ENCODE data around the gene ABCB6. TPM values are rescaled to one million over a fixed set of nuclear protein-coding genes. Genes with fewer than 3 reads are reported as not detected.

Gene ABCB6
- total RNA-seq (2022; extraction: Qiagen RNA extraction): 21.3 to 30.4 TPM (median 27.3 TPM) in 5 replicates

GRCh38 chr2:219218732-219219701 is at the start of gene ABCB6:
TSS of gene ABCB6 (minus strand) at chr2:219218958. CDS start at chr2:219218673, 285 bp downstream.

GRCh38 chr2:219253753-219254589 is 35.2 kb upstream of the ABCB6 start, which contains the start of gene TUBA4A:
TSS of gene TUBA4A (minus strand) at chr2:219253918. CDS start at chr2:219253858, 60 bp downstream.

GRCh38 chr2:219252900-219253752 is 34.4 kb upstream of the ABCB6 start, which contains the start of gene TUBA4B:
TSS of gene TUBA4B (plus strand) at chr2:219253243. CDS start at chr2:219253408, 165 bp downstream.

DNA sequence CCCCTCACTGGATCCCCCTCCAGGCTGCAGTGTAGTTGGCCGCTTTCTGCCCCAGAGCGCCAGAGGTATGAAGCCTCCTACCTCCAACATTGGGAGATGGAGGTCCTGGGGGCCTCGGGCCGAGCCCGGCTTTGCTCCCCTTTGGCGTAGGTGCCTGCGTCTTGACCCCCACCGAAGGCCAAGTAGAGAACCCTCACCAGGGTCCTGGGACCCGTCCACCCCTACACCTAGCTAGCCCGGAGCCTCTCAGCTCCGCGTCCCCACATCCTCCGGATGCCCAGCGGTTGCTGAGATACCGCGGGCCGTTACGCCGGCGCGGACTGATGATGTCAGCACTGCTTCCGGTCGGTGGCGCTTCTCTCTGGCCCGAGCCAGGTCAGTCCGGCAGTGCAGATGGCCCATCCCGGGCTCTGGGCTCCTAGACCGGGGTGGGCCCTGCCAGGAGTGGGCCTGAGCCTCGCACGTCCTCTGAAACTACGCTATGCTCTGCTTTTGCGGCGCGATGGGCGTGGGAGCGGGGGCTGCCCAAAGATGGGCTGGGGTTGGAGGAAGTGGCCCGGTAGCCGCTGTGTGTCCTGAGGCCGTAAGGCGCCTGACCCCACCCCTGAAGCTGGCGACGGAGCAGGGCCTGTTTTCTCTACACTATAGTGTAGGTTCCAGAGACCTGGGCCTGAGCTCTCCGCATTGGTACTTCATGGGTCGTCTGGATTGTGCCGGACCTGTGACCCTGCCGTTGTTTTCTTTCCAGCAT is 26.6 kb upstream of the ABCB6 start, which contains the start of the genes GLB1L and STK16:
Gene GLB1L (minus strand): TSS at position 297 of the 751 bp plus-strand sequence. CDS start 1,871 bp downstream, outside the sequence.
Gene STK16 (plus strand): TSS at position 332 of the 751 bp plus-strand sequence. CDS start 521 bp downstream, outside the sequence.

GRCh38 chr2:219229305-219230058 is 10.7 kb upstream of the ABCB6 start, which contains the start of the genes ANKZF1 and ATG9A:
TSS of gene ANKZF1 (plus strand) at chr2:219229806. CDS start at chr2:219230258, 452 bp downstream.
TSS of gene ATG9A (minus strand) at chr2:219229636. CDS start at chr2:219228024, 1,612 bp downstream.

DNA sequence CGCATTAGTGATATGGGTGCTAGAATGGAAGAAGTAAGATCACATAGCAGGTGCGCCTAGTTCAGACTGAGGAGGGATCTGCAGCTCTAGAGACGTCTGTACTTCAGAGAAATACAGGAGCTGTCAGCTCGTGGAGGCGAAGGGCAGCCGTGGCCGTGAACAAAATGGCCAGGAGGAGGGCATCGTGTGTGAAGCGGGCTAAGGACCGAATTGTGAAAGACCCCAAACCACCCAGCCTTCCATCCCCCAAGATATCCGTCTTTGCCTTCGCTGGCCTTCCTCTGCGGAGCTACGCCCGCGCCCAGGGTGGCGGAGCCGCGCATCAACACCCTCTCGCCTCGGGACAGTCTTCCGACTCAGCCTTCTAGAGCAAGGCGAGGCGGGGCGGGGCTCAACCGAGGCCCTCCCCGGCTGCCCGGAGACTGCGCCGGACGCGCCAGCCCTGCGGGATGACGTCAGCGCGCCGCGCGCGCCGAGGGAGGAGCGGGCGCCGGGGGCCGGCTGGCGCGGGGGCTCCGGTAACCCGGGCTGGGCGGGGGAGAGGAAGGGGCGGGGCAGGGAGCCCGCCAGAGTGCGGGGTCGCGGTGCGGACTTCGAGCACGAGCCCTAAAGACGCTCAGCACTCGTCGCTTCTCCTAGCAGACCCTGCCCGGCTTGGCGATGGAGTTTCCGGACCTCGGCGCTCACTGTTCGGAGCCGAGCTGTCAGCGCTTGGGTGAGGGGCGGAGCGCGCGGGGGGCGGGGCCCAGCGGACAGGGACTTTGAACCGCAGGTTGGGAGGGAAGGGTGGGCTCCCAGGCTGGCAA is 12.2 kb downstream of the ABCB6 start, which contains the start of gene ZFAND2B:
Gene ZFAND2B (plus strand): TSS at position 455 of the 806 bp plus-strand sequence. CDS start 206 bp downstream, at position 661.

GRCh38 chr2:219177552-219178376 is 41.0 kb downstream of the ABCB6 start, which contains the start of gene RETREG2:
TSS of gene RETREG2 (plus strand) at chr2:219178275. CDS start at chr2:219178353, 78 bp downstream.

GRCh38 chr2:219176818-219177551 is 41.8 kb downstream of the ABCB6 start, which contains the start of gene CNPPD1:
TSS of gene CNPPD1 (minus strand) at chr2:219176925. CDS start at chr2:219176828, 97 bp downstream.

GRCh38 chr2:219169930-219170654 is 48.7 kb downstream of the ABCB6 start, which contains the start of gene SLC23A3:
TSS of gene SLC23A3 (minus strand) at chr2:219170029. CDS start at chr2:219169984, 45 bp downstream.

GRCh38 chr2:219160186-219161017 is 58.4 kb downstream of the ABCB6 start, which contains the start of gene NHEJ1:
TSS of gene NHEJ1 (minus strand) at chr2:219160815. CDS start at chr2:219158362, 2,453 bp downstream.

Other genes starting within 250 kb of the ABCB6 start
- not detected in 5 replicates for gene FEV, start 233.8 kb downstream of the ABCB6 start, total RNA-seq (2022; extraction: Qiagen RNA extraction)
- gene CRYBA2, start 225.5 kb downstream of the ABCB6 start, total RNA-seq (2022; extraction: Qiagen RNA extraction): 0.10 to 0.25 TPM in 2 of 5 replicates, not detected in the others
- gene CFAP65, start 177.4 kb downstream of the ABCB6 start, total RNA-seq (2022; extraction: Qiagen RNA extraction): 0.11 to 0.32 TPM (median 0.17 TPM) in 5 replicates
- 0.28 to 0.88 TPM (median 0.74 TPM) in 5 replicates for gene IHH, start 158.0 kb downstream of the ABCB6 start, total RNA-seq (2022; extraction: Qiagen RNA extraction)
- 15.2 to 19.0 TPM (median 16.9 TPM) in 5 replicates for gene NHEJ1, start 58.1 kb downstream of the ABCB6 start, total RNA-seq (2022; extraction: Qiagen RNA extraction)
- gene SLC23A3, start 48.9 kb downstream of the ABCB6 start, total RNA-seq (2022; extraction: Qiagen RNA extraction): 0.13 to 0.63 TPM (median 0.41 TPM) in 5 replicates
- gene CNPPD1, start 42.0 kb downstream of the ABCB6 start, total RNA-seq (2022; extraction: Qiagen RNA extraction): 39.9 to 49.9 TPM (median 47.1 TPM) in 5 replicates
- 65.5 to 83.4 TPM (median 79.7 TPM) in 5 replicates for gene RETREG2, start 40.7 kb downstream of the ABCB6 start, total RNA-seq (2022; extraction: Qiagen RNA extraction)
- 16.7 to 21.2 TPM (median 20.2 TPM) in 5 replicates for gene ZFAND2B, start 12.2 kb downstream of the ABCB6 start, total RNA-seq (2022; extraction: Qiagen RNA extraction)
- gene ATG9A, start 10.7 kb upstream of the ABCB6 start, total RNA-seq (2022; extraction: Qiagen RNA extraction): 39.3 to 45.7 TPM (median 44.4 TPM) in 5 replicates
- 12.5 to 17.3 TPM (median 15.3 TPM) in 5 replicates for gene ANKZF1, start 10.8 kb upstream of the ABCB6 start, total RNA-seq (2022; extraction: Qiagen RNA extraction)
- gene GLB1L, start 26.5 kb upstream of the ABCB6 start, total RNA-seq (2022; extraction: Qiagen RNA extraction): 5.7 to 6.4 TPM (median 5.8 TPM) in 5 replicates
- gene STK16, start 26.5 kb upstream of the ABCB6 start, total RNA-seq (2022; extraction: Qiagen RNA extraction): 27.6 to 31.6 TPM (median 29.1 TPM) in 5 replicates
- 0.10 to 0.32 TPM (median 0.12 TPM) in 5 replicates for gene TUBA4B, start 34.3 kb upstream of the ABCB6 start, total RNA-seq (2022; extraction: Qiagen RNA extraction)
- gene TUBA4A, start 35.0 kb upstream of the ABCB6 start, total RNA-seq (2022; extraction: Qiagen RNA extraction): 225 to 347 TPM (median 253 TPM) in 5 replicates
- 32.4 to 37.7 TPM (median 36.7 TPM) in 5 replicates for gene DNAJB2, start 60.4 kb upstream of the ABCB6 start, total RNA-seq (2022; extraction: Qiagen RNA extraction)
- gene PTPRN, start 90.4 kb upstream of the ABCB6 start, total RNA-seq (2022; extraction: Qiagen RNA extraction): 0.95 to 1.5 TPM (median 1.3 TPM) in 5 replicates
- not detected in 5 replicates for gene RESP18, start 113.8 kb upstream of the ABCB6 start, total RNA-seq (2022; extraction: Qiagen RNA extraction)
- 56.8 to 62.2 TPM (median 60.4 TPM) in 5 replicates for gene DNPEP, start 169.0 kb upstream of the ABCB6 start, total RNA-seq (2022; extraction: Qiagen RNA extraction)
- gene DES, start 199.4 kb upstream of the ABCB6 start, total RNA-seq (2022; extraction: Qiagen RNA extraction): 0.14 to 0.69 TPM (median 0.27 TPM) in 5 replicates
- gene SPEG, start 215.9 kb upstream of the ABCB6 start, total RNA-seq (2022; extraction: Qiagen RNA extraction): 6.5 to 11.6 TPM (median 9.6 TPM) in 5 replicates

Data from A549 treated with AZD2906 at 1 μM for 4 hours (cell line).